GM11168 (cell line): ENCODE data around the gene MEIS2.

ENCODE experiments used
- in situ Hi-C: fragments of 300-500 bp; cut with MboI; formaldehyde crosslinking; loops from one replicate; pipeline ENCODE4 v1.12.0; 2022; ENCODE audit warnings: low sequenced_read_pairs; ENCODE audit not compliant: unreplicated experiment

The MEIS2 gene

GRCh38 chr15:36944442-36944841 is 155.9 kb downstream of the MEIS2 start:
- in situ Hi-C loops, result no loop called here

DNA sequence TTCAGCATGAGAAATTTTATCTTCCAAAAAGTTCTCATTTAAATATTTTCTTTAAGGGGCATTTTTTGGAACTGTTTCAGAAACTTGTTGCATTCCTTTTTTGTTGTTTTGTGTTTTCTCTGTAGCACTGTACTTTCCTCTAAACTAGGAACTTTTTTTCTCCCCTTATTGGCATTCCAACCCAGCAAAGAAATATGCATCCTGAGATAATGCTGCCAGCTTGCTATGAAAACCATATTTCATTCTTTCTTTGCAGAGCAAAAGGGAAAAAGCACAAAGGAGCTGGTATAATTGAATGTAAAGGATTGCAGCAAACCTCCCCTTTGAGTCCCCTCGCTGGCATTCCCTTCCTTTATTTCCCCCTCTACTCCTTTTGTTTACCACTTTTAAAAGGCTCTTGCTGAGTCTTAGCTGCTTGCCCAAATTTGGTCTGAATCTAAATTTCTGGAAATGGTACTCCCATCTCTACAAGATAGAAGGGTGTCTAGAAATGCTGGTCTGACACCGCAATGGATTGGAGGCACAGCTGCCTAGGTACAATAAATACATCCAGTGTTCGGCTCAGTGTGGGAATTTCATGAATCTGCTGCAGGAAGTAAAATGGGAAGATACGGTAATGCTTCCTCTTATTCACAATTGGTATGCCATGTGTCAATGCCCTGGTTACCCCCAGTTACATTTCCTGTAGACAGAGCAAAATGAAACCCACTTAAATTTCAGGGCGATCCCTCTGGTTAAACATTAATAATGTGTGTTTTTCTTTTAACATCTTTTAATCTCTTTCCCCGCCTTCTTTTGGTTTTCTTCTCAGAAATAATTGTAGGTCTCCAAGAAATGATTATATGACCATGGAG is 156.6 kb downstream of the MEIS2 start:
- in situ Hi-C loops, result no loop called here

DNA sequence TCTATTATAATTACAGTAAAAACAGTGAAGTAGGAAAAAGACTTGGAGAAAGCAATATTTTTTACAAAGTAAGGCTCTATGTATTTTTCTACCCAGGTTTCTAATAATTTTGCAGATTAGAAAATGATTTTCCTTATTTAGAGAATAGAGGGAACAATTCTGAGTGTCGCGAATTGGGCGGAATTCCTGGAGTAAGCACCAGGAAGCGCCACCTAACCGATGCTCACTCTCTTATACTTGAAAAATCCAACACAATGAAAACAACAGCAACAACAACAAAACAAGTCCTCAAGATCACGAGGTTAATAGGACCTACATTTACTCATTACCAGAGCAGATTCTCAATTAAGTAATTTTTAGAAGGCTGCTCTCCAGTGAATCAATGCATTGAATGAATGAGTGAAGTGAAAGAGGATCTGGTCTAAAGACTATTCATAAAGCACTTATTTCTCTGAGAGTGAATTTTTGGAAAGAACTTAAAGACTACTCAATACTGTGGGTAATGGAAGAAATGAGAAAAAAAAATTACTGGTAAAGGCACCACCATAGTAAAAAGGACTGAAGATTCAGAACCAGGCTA is 158.0 kb downstream of the MEIS2 start:
- in situ Hi-C loops, result no loop called here

- in situ Hi-C loops, result no loop called here
These were observed 158.6 kb downstream of the MEIS2 start for GRCh38 chr15:36941798-36942197.

DNA sequence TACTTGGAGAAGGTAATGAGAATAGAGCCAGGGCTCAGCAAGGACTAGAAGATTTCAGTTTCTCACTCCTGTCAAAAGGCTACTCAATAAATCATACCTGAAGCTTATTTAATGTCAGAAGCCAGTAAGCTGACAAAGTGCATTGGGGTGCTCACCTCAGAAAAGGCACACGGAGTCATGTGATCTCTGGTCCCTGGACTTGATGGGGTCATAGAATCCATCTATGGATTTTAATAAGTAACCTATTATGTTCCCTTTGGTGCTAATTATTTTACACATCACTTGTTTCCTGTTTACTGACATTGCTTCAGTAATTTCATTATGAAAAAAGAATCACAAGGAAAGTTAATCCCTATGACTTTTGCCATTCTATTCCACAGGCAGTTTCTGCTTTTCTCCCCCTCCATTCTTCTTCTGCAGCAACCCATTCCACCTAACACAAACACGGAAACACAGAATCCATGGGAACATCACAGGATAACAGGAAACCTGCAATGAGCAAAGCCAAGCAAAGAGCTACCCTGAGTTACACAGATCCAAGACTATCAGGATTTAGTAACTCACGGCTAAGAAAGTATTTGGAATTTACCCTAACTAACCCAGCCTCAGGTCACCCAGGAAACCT is 159.6 kb downstream of the MEIS2 start:
- in situ Hi-C loops, result no loop called here

DNA sequence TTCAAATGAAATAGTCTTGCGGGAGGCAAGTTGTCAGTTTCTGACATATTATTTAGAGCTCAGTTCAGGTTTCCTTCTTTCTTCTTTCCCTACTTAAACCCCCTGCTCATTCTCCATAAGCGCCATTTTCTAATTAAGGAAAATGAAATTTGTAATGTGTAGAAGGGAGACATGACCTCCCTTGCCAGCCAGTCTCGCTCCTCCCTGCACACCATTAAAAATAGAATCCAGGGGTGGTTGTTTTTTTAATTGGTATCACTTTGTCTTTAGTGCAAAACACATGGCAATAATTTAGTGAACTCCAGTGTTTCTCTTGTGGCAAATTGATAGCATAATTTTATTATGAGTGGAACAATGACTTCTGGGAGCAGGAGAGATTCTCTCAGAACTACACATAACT is 160.1 kb downstream of the MEIS2 start:
- in situ Hi-C loops, result no loop called here

- in situ Hi-C loops, result no loop called here
These were observed 161.6 kb downstream of the MEIS2 start for GRCh38 chr15:36938764-36939163.

- in situ Hi-C loops, result no loop called here
These were observed 162.2 kb downstream of the MEIS2 start for GRCh38 chr15:36938131-36938530.

- in situ Hi-C loops, result no loop called here
These were observed 163.7 kb downstream of the MEIS2 start for GRCh38 chr15:36936613-36937012.

GRCh38 chr15:36933255-36933990 is 166.9 kb downstream of the MEIS2 start:
- in situ Hi-C loops, result no loop called here

DNA sequence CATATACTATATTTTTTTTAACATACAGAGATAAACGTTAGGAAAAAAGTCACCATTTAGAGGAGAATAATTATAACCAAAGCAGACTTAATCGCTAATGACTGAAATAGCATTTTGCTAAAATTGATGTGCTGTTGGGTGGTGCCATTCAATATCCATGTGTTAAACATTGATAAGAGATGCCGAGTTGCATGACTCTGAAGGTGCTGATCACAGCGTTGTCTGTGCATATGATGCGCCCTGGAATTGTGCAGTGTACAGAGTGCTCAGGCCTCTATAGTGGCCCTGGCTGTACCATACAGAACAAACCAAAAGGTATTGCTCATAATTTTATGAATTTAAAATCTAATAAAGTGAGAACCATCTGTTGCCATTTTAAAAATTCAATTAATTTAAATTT is 168.3 kb downstream of the MEIS2 start:
- in situ Hi-C loops, result no loop called here

DNA sequence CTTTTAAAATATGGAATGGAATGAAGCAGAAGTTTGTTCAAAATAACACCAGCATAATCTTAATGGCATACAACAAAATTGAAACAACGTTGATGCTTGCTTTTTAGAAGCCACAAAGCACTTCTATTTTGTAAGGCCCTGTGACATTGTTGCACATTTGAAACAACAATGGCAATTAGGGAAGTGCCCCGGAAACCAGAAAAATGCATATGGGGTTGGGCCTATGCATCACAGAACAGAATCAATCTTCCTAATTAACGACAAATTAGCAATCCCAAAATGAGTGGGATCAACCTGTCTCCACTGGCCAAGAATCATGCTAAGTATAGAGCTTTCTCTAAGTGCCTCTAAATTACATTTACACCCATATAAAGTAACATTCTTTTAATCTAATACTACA is 168.9 kb downstream of the MEIS2 start:
- in situ Hi-C loops, result no loop called here

- in situ Hi-C loops, result no loop called here
These were observed 173.9 kb downstream of the MEIS2 start for GRCh38 chr15:36926427-36926825.

DNA sequence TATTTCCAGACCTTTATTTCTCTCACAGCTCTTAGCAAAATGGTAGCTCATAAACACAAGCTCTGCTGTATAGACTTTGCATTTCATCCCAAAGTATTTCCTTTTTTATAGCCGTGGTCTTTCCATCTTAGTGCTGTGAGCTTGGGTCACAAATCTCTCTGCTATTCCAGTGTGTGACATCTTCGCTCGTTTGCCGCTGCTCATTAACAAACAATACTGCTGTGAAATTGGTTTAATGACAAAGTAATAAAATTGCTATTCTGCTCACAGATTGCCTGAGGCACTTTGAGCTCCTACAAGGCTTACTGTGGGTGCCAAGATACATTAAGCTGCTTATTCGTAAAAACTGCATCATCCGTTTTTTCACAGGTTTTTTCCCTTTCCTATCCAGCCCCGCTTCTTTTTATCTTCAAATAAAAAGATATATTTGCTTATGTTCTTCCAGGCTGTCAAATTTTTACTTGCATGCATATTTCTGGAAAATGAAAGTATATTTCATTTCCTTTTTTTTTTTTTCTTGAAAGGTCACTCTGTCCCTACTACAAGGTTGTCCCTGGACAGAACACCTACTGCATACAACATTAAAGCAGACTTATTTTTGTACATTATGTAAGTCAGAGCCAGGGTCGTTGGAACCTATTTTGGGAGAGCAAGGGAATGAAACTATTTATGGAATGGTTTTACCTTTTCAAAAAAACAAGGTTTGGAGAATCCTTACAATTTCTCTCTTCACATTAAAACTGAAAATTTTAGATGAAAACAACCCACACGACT is 174.5 kb downstream of the MEIS2 start:
- in situ Hi-C loops, result no loop called here

GRCh38 chr15:36925049-36925448 is 175.3 kb downstream of the MEIS2 start:
- in situ Hi-C loops, result no loop called here

GRCh38 chr15:36924034-36924433 is 176.3 kb downstream of the MEIS2 start:
- in situ Hi-C loops, result no loop called here

DNA sequence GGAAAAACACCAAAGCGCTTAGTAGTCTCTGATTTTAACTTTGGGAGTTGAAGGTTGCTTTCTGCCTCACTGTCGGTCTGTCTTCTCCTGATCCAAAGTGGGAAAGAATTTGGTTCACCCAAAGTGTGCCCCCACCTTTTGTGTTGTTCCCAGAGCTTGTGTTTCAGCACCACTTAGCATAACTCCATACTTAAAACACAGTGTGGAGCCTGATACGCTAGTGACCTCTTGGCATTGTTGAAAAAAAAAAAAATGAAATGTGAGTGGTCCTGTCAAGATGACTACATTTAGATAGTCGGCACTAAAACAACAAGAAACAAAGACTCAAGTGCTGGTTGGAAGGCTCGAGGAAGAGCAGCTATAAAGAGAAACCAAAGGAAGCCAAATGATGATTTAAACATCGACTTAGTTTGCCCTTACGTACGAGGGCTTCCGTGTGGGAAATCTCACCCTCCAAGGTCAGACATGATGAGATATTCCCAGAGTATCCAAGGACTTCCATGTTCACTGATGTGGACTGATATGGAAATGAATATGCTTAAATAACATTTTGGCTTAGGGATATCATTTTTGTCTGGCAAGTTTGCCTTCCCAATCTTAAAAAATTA is 178.8 kb downstream of the MEIS2 start:
- in situ Hi-C loops, result no loop called here

DNA sequence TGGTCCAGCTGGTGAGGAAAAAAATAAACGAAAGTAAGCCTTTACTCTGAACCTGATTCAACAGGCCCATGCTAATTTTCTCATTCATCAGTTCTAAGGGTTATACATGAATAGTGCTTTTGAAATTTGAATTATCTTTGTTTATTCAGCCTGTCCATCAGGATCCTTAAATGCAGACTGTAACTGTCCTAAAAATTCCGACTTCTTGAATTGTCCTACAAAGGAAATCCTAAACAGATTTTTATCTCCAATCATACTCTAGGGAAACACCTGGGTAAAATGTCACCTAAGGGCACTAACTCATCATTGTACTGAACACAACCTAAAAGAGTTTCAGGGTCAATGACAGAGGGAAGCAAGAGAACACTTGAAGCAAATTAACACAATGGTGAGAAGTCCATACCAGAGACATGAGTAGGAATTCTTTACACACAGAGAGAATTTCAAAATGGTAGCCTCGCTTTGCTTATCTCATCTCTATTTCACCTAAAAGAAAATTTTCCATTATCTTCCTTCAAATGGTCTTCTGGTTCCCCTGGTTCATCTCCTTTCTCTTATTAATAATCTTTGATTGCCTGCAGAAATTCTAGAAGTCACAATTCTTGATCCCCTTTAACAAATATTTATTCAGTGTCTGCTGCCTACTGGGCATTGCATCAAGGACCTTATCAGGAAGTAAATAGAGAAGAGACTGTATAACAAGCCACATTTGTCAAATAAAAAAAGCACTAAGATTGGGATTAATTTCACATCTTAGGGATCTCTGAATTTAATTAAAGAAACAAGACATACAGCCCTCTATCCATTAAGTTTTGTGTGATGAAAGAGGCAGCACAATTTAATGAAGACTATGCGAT is 182.7 kb downstream of the MEIS2 start:
- in situ Hi-C loops, result no loop called here
